HEK293 (cell line): ENCODE results near the gene ACSF2.

ENCODE experiments used
- BCL11A ChIP-seq: fragments of 450-650 bp; formaldehyde crosslinking; IDR thresholded peaks from 2 replicates; pipeline ENCODE4 v1.5.1; 2016; ENCODE audit warnings: low read depth, missing biosample characterization, missing genetic modification characterization
- ELK4 ChIP-seq: IDR thresholded peaks from 2 replicates; pipeline ENCODE4 v1.6.1; 2011; ENCODE audit warnings: mild to moderate bottlenecking, low read depth, low read length, borderline replicate concordance
- GFI1B ChIP-seq: fragments of 450-650 bp; formaldehyde crosslinking; IDR thresholded peaks from 2 replicates; pipeline ENCODE4 v1.5.1; 2016; ENCODE audit warnings: missing biosample characterization, missing genetic modification characterization
- GLI4 ChIP-seq: fragments of 450-650 bp; formaldehyde crosslinking; IDR thresholded peaks from 2 replicates; pipeline ENCODE4 v1.5.1; 2016; ENCODE audit warnings: missing biosample characterization, missing genetic modification characterization
- HOXD13 ChIP-seq: sonication (generic); formaldehyde crosslinking; IDR thresholded peaks from 2 replicates; pipeline ENCODE4 v1.8.0; 2022; ENCODE audit warnings: missing genetic modification reagents, borderline replicate concordance
- KLF1 ChIP-seq: fragments of 450-650 bp; formaldehyde crosslinking; IDR thresholded peaks from 2 replicates; pipeline ENCODE4 v1.5.1; 2016; ENCODE audit warnings: missing biosample characterization, missing genetic modification characterization
- KLF8 ChIP-seq: fragments of 450-650 bp; formaldehyde crosslinking; IDR thresholded peaks from 2 replicates; pipeline ENCODE4 v1.5.1; 2016; ENCODE audit warnings: missing biosample characterization, missing genetic modification characterization
- MEIS1 ChIP-seq: sonication (generic); formaldehyde crosslinking; IDR thresholded peaks from 2 replicates; pipeline ENCODE4 v1.8.1; 2022; ENCODE audit warnings: missing genetic modification reagents, mild to moderate bottlenecking, borderline replicate concordance
- MYNN ChIP-seq: fragments of 450-650 bp; formaldehyde crosslinking; IDR thresholded peaks from 2 replicates; pipeline ENCODE4 v1.5.1; 2016; ENCODE audit warnings: missing biosample characterization, missing genetic modification characterization, borderline replicate concordance
- MZF1 ChIP-seq: fragments of 450-650 bp; formaldehyde crosslinking; IDR thresholded peaks from 2 replicates; pipeline ENCODE4 v1.5.1; 2017; ENCODE audit warnings: missing biosample characterization, missing genetic modification characterization, borderline replicate concordance
- SCRT2 ChIP-seq: fragments of 450-650 bp; formaldehyde crosslinking; IDR thresholded peaks from 2 replicates; pipeline ENCODE4 v1.5.1; 2016; ENCODE audit warnings: missing biosample characterization, missing genetic modification characterization
- ZEB2 ChIP-seq: fragments of 450-650 bp; formaldehyde crosslinking; IDR thresholded peaks from 2 replicates; pipeline ENCODE4 v1.5.1; 2016; ENCODE audit warnings: missing biosample characterization, missing genetic modification characterization
- ZNF138 ChIP-seq: fragments of 450-650 bp; formaldehyde crosslinking; IDR thresholded peaks from 2 replicates; pipeline ENCODE4 v1.5.1; 2016; ENCODE audit warnings: missing biosample characterization, missing genetic modification characterization, borderline replicate concordance
- ZNF146 ChIP-seq: fragments of 450-650 bp; formaldehyde crosslinking; IDR thresholded peaks from 2 replicates; pipeline ENCODE4 v1.5.1; 2016; ENCODE audit warnings: missing biosample characterization, missing genetic modification characterization
- ZNF211 ChIP-seq: fragments of 450-650 bp; formaldehyde crosslinking; IDR thresholded peaks from 2 replicates; pipeline ENCODE4 v1.5.1; 2016; ENCODE audit warnings: low read depth, missing biosample characterization, missing genetic modification characterization
- ZNF324 ChIP-seq: fragments of 450-650 bp; formaldehyde crosslinking; IDR thresholded peaks from 2 replicates; pipeline ENCODE4 v1.5.1; 2016; ENCODE audit warnings: missing biosample characterization, missing genetic modification characterization
- ZNF366 ChIP-seq: fragments of 450-650 bp; formaldehyde crosslinking; conservative IDR thresholded peaks from 2 replicates; pipeline ENCODE4 v1.5.1; 2016; ENCODE audit warnings: missing biosample characterization, missing genetic modification characterization
- ZNF423 ChIP-seq: fragments of 450-650 bp; formaldehyde crosslinking; IDR thresholded peaks from 2 replicates; pipeline ENCODE4 v1.5.1; 2016; ENCODE audit warnings: missing biosample characterization, missing genetic modification characterization
- ZNF501 ChIP-seq: fragments of 450-650 bp; formaldehyde crosslinking; IDR thresholded peaks from 2 replicates; pipeline ENCODE4 v1.5.1; 2016; ENCODE audit warnings: missing biosample characterization, missing genetic modification characterization
- ZNF530 ChIP-seq: fragments of 450-650 bp; formaldehyde crosslinking; IDR thresholded peaks from 2 replicates; pipeline ENCODE4 v1.5.1; 2016; ENCODE audit warnings: low read depth, missing biosample characterization, missing genetic modification characterization
- ZNF658 ChIP-seq: fragments of 450-650 bp; formaldehyde crosslinking; IDR thresholded peaks from 2 replicates; pipeline ENCODE4; 2016; ENCODE audit warnings: missing biosample characterization, missing genetic modification characterization
- ZNF747 ChIP-seq: fragments of 450-650 bp; formaldehyde crosslinking; IDR thresholded peaks from 2 replicates; pipeline ENCODE4 v1.5.1; 2016; ENCODE audit warnings: missing biosample characterization, missing genetic modification characterization
- ZNF76 ChIP-seq: fragments of 450-650 bp; formaldehyde crosslinking; IDR thresholded peaks from 2 replicates; pipeline ENCODE4; 2016; ENCODE audit warnings: low read depth, missing biosample characterization, missing genetic modification characterization, borderline replicate concordance
- TF ChIP-seq, protein P1 (sequence below): fragments of 450-650 bp; formaldehyde crosslinking; IDR thresholded peaks from 2 replicates; pipeline ENCODE4 v1.5.1; 2017; ENCODE audit warnings: missing biosample characterization, missing genetic modification characterization
- TF ChIP-seq, protein P2 (sequence below): fragments of 450-650 bp; formaldehyde crosslinking; IDR thresholded peaks from 2 replicates; pipeline ENCODE4 v1.5.1; 2016; ENCODE audit warnings: missing biosample characterization, missing genetic modification characterization
- TF ChIP-seq, protein P3 (sequence below): fragments of 450-650 bp; formaldehyde crosslinking; IDR thresholded peaks from 2 replicates; pipeline ENCODE4 v1.5.1; 2016; ENCODE audit warnings: missing biosample characterization, missing genetic modification characterization
- TF ChIP-seq, protein P4 (sequence below): fragments of 450-650 bp; formaldehyde crosslinking; optimal IDR thresholded peaks from 2 replicates; pipeline ENCODE3; 2016; ENCODE audit warnings: missing biosample characterization, mild to moderate bottlenecking, missing genetic modification characterization
- TF ChIP-seq, protein P5 (sequence below): fragments of 450-650 bp; formaldehyde crosslinking; IDR thresholded peaks from 2 replicates; pipeline ENCODE4 v1.5.1; 2016; ENCODE audit warnings: missing biosample characterization, missing genetic modification characterization, low read depth

Gene ACSF2

DNA sequence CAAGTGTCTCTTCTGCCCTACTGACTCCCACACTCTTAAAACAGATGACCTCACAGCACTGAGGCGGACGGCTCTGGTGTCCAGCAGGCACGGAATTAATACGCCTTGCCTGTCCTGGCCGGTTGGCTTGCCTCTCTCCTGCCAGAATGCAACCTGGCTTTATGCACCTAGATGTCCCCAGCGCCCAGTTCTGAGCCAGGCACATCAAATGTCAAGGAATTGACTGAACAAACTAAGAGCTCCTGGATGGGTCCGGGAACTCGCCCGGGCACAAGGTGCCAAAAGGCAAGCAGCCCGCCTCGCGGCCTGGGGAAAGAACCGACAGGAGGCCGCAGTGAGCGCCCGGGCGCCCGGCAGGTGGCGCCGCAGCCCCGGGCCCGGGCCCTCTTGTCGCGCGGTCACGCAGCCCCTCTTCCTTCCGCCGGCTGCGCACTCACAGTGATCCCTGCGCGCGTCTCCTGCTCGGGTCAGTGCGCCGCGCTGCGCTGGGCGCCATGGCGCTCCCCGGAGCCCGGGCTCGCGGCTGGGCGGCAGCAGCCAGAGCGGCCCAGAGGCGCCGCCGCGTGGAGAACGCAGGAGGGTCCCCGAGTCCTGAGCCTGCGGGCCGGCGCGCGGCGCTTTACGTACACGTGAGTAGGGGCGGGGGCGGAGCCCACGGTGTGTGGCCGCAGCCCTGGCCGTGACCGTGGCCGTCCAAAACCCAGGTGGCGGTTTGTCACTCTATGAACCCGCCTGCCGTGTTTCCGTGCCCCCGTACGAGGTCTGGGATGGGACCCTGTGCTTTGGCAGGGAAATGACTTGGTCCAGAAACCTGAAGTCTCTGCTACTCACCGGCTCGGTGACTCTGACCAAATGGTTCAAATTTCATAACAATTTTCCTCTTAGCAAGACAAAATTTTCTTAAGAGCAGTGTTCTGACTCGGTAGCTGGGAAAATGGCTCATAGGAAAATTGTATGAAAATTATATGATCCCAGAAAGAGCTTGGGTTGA lies 52.7 kb downstream of the ACSF2 start, which contains the start of gene RSAD1 (continued):
- TF ChIP-seq ZNF423 (tag by site-specific recombination) (no peak), ELK4 (no peak), GLI4 (no peak), ZNF211 (tag by site-specific recombination) (no peak), GFI1B (tag by site-specific recombination) (no peak), SCRT2 (tag by site-specific recombination) (no peak), ZNF501 (no peak), ZNF366 (tag by site-specific recombination) (no peak), ZNF146 (tag by site-specific recombination) (no peak), HOXD13 (CRISPR knock-in tag) (no peak), ZEB2 (tag by site-specific recombination) (no peak; the same call in 1 of the 2 replicates), ZNF747 (no peak), ZNF138 (tag by site-specific recombination) (no peak), ZNF530 (tag by site-specific recombination) (no peak), MYNN (tag by site-specific recombination) (no peak), KLF8 (tag by site-specific recombination) (0 out of 2 replicates have a peak, but pooled peaks have one; percentile 30), ZNF76 (tag by site-specific recombination) (no peak), ZNF658 (tag by site-specific recombination) (no peak), KLF1 (tag by site-specific recombination) (peak; percentile 60; the same call in 1 of the 2 replicates), BCL11A (tag by site-specific recombination) (no peak), MZF1 (peak; percentile 46; the same call in 1 of the 2 replicates), MEIS1 (CRISPR knock-in tag) (no peak), ZNF324 (tag by site-specific recombination) (no peak)
- TF ChIP-seq, protein P1, sequence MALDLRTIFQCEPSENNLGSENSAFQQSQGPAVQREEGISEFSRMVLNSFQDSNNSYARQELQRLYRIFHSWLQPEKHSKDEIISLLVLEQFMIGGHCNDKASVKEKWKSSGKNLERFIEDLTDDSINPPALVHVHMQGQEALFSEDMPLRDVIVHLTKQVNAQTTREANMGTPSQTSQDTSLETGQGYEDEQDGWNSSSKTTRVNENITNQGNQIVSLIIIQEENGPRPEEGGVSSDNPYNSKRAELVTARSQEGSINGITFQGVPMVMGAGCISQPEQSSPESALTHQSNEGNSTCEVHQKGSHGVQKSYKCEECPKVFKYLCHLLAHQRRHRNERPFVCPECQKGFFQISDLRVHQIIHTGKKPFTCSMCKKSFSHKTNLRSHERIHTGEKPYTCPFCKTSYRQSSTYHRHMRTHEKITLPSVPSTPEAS (tag by site-specific recombination) = no peak
- TF ChIP-seq, protein P2, sequence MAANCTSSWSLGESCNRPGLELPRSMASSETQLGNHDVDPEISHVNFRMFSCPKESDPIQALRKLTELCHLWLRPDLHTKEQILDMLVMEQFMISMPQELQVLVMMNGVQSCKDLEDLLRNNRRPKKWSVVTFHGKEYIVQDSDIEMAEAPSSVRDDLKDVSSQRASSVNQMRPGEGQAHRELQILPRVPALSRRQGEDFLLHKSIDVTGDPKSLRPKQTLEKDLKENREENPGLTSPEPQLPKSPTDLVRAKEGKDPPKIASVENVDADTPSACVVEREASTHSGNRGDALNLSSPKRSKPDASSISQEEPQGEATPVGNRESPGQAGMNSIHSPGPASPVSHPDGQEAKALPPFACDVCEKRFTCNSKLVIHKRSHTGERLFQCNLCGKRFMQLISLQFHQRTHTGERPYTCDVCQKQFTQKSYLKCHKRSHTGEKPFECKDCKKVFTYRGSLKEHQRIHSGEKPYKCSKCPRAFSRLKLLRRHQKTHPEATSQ (tag by site-specific recombination) = 0 out of 2 replicates have a peak, but pooled peaks have one; percentile 59
- TF ChIP-seq, protein P3, sequence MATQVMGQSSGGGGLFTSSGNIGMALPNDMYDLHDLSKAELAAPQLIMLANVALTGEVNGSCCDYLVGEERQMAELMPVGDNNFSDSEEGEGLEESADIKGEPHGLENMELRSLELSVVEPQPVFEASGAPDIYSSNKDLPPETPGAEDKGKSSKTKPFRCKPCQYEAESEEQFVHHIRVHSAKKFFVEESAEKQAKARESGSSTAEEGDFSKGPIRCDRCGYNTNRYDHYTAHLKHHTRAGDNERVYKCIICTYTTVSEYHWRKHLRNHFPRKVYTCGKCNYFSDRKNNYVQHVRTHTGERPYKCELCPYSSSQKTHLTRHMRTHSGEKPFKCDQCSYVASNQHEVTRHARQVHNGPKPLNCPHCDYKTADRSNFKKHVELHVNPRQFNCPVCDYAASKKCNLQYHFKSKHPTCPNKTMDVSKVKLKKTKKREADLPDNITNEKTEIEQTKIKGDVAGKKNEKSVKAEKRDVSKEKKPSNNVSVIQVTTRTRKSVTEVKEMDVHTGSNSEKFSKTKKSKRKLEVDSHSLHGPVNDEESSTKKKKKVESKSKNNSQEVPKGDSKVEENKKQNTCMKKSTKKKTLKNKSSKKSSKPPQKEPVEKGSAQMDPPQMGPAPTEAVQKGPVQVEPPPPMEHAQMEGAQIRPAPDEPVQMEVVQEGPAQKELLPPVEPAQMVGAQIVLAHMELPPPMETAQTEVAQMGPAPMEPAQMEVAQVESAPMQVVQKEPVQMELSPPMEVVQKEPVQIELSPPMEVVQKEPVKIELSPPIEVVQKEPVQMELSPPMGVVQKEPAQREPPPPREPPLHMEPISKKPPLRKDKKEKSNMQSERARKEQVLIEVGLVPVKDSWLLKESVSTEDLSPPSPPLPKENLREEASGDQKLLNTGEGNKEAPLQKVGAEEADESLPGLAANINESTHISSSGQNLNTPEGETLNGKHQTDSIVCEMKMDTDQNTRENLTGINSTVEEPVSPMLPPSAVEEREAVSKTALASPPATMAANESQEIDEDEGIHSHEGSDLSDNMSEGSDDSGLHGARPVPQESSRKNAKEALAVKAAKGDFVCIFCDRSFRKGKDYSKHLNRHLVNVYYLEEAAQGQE (tag by site-specific recombination) = no peak
- TF ChIP-seq, protein P4, sequence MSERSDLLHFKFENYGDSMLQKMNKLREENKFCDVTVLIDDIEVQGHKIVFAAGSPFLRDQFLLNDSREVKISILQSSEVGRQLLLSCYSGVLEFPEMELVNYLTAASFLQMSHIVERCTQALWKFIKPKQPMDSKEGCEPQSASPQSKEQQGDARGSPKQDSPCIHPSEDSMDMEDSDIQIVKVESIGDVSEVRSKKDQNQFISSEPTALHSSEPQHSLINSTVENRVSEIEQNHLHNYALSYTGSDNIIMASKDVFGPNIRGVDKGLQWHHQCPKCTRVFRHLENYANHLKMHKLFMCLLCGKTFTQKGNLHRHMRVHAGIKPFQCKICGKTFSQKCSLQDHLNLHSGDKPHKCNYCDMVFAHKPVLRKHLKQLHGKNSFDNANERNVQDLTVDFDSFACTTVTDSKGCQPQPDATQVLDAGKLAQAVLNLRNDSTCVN (tag by site-specific recombination) = peak; percentile 90
- TF ChIP-seq, protein P5, sequence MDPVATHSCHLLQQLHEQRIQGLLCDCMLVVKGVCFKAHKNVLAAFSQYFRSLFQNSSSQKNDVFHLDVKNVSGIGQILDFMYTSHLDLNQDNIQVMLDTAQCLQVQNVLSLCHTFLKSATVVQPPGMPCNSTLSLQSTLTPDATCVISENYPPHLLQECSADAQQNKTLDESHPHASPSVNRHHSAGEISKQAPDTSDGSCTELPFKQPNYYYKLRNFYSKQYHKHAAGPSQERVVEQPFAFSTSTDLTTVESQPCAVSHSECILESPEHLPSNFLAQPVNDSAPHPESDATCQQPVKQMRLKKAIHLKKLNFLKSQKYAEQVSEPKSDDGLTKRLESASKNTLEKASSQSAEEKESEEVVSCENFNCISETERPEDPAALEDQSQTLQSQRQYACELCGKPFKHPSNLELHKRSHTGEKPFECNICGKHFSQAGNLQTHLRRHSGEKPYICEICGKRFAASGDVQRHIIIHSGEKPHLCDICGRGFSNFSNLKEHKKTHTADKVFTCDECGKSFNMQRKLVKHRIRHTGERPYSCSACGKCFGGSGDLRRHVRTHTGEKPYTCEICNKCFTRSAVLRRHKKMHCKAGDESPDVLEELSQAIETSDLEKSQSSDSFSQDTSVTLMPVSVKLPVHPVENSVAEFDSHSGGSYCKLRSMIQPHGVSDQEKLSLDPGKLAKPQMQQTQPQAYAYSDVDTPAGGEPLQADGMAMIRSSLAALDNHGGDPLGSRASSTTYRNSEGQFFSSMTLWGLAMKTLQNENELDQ (tag by site-specific recombination) = no peak
